ENCODE data around the gene MYLIP.

MYLIP gene

GRCh38 chr6:16092140-16092539, 36.7 kb upstream of the MYLIP start:
- Histone ChIP-seq H3K27me3 (ENCODE audit: low read depth, low read length) (no peaks in the 10 kb centered on the region), H3K4me3 (ENCODE audit: low read depth in 1 of 2, low read length in 2 of 2) (no peak overlapping the region), H3K36me3 (ENCODE audit: control insufficient read depth in 1 of 2, insufficient read depth in 2 of 2, low read length in 2 of 2) (no peaks in the 10 kb centered on the region), H3K27ac (ENCODE audit: low read length) (no peak overlapping the region), H3K4me1 (ENCODE audit: control insufficient read depth in 1 of 2, insufficient read depth in 2 of 2, low read length in 2 of 2) (no peaks in the 10 kb centered on the region), H3K9me3 (ENCODE audit: control insufficient read depth in 1 of 2, low read length in 2 of 2) (no peaks in the 10 kb centered on the region)

- no peaks in the 10 kb centered on the region for H3K27me3 ChIP-seq (ENCODE audit: low read depth, low read length)
These were observed 35.9 kb upstream of the MYLIP start for GRCh38 chr6:16092990-16093389.

GRCh38 chr6:16095180-16095579, 33.7 kb upstream of the MYLIP start:
- Histone ChIP-seq H3K9me3 (ENCODE audit: control insufficient read depth in 1 of 2, low read length in 2 of 2) (no peaks in the 10 kb centered on the region), H3K27me3 (ENCODE audit: low read depth, low read length) (no peaks in the 10 kb centered on the region)

More at GRCh38 chr6:16092990-16093389, 35.9 kb upstream of the MYLIP start:
- Histone ChIP-seq H3K27ac (ENCODE audit: low read length) (no peak overlapping the region), H3K36me3 (ENCODE audit: control insufficient read depth in 1 of 2, insufficient read depth in 2 of 2, low read length in 2 of 2) (no peaks in the 10 kb centered on the region), H3K9me3 (ENCODE audit: control insufficient read depth in 1 of 2, low read length in 2 of 2) (no peaks in the 10 kb centered on the region), H3K4me1 (ENCODE audit: control insufficient read depth in 1 of 2, insufficient read depth in 2 of 2, low read length in 2 of 2) (no peaks in the 10 kb centered on the region), H3K4me3 (ENCODE audit: low read depth in 1 of 2, low read length in 2 of 2) (no peak overlapping the region)

GRCh38 chr6:16097382-16098171, 31.3 kb upstream of the MYLIP start:
- Histone ChIP-seq H3K4me3 (ENCODE audit: low read depth in 1 of 2, low read length in 2 of 2) (no peak overlapping the region), H3K27ac (ENCODE audit: low read length) (no peak overlapping the region), H3K4me1 (ENCODE audit: control insufficient read depth in 1 of 2, insufficient read depth in 2 of 2, low read length in 2 of 2) (no peaks in the 10 kb centered on the region), H3K36me3 (ENCODE audit: control insufficient read depth in 1 of 2, insufficient read depth in 2 of 2, low read length in 2 of 2) (no peaks in the 10 kb centered on the region), H3K27me3 (ENCODE audit: low read depth, low read length) (no peaks in the 10 kb centered on the region), H3K9me3 (ENCODE audit: control insufficient read depth in 1 of 2, low read length in 2 of 2) (no peaks in the 10 kb centered on the region)

More at GRCh38 chr6:16095180-16095579, 33.7 kb upstream of the MYLIP start:
- Histone ChIP-seq H3K27ac (ENCODE audit: low read length) (no peak overlapping the region), H3K36me3 (ENCODE audit: control insufficient read depth in 1 of 2, insufficient read depth in 2 of 2, low read length in 2 of 2) (no peaks in the 10 kb centered on the region), H3K4me1 (ENCODE audit: control insufficient read depth in 1 of 2, insufficient read depth in 2 of 2, low read length in 2 of 2) (no peaks in the 10 kb centered on the region), H3K4me3 (ENCODE audit: low read depth in 1 of 2, low read length in 2 of 2) (no peak overlapping the region)

- no peaks in the 10 kb centered on the region for H3K9me3 ChIP-seq (ENCODE audit: control insufficient read depth in 1 of 2, low read length in 2 of 2)
- no peaks in the 10 kb centered on the region for H3K27me3 ChIP-seq (ENCODE audit: low read depth, low read length)
- H3K4me1 ChIP-seq (ENCODE audit: control insufficient read depth in 1 of 2, insufficient read depth in 2 of 2, low read length in 2 of 2) = no peaks in the 10 kb centered on the region
- H3K36me3 ChIP-seq (ENCODE audit: control insufficient read depth in 1 of 2, insufficient read depth in 2 of 2, low read length in 2 of 2) = no peaks in the 10 kb centered on the region
- H3K4me3 ChIP-seq (ENCODE audit: low read depth in 1 of 2, low read length in 2 of 2) = no peak overlapping the region
- H3K27ac ChIP-seq (ENCODE audit: low read length) = no peak overlapping the region
These were observed 30.7 kb upstream of the MYLIP start for GRCh38 chr6:16098211-16098610.

- Histone ChIP-seq H3K4me3 (ENCODE audit: low read depth in 1 of 2, low read length in 2 of 2) (no peak overlapping the region), H3K9me3 (ENCODE audit: control insufficient read depth in 1 of 2, low read length in 2 of 2) (no peaks in the 10 kb centered on the region), H3K4me1 (ENCODE audit: control insufficient read depth in 1 of 2, insufficient read depth in 2 of 2, low read length in 2 of 2) (no peaks in the 10 kb centered on the region), H3K27me3 (ENCODE audit: low read depth, low read length) (no peaks in the 10 kb centered on the region), H3K36me3 (ENCODE audit: control insufficient read depth in 1 of 2, insufficient read depth in 2 of 2, low read length in 2 of 2) (no peaks in the 10 kb centered on the region), H3K27ac (ENCODE audit: low read length) (no peak overlapping the region)
These were observed 26.7 kb upstream of the MYLIP start for GRCh38 chr6:16102208-16102607.

- Histone ChIP-seq H3K4me3 (ENCODE audit: low read depth in 1 of 2, low read length in 2 of 2) (no peak overlapping the region), H3K27me3 (ENCODE audit: low read depth, low read length) (no peaks in the 10 kb centered on the region), H3K4me1 (ENCODE audit: control insufficient read depth in 1 of 2, insufficient read depth in 2 of 2, low read length in 2 of 2) (no peaks in the 10 kb centered on the region), H3K9me3 (ENCODE audit: control insufficient read depth in 1 of 2, low read length in 2 of 2) (no peaks in the 10 kb centered on the region), H3K27ac (ENCODE audit: low read length) (no peak overlapping the region), H3K36me3 (ENCODE audit: control insufficient read depth in 1 of 2, insufficient read depth in 2 of 2, low read length in 2 of 2) (no peaks in the 10 kb centered on the region)
These were observed 25.2 kb upstream of the MYLIP start for GRCh38 chr6:16103722-16104121.

- H3K27me3 ChIP-seq (ENCODE audit: low read depth, low read length) = no peaks in the 10 kb centered on the region
- H3K9me3 ChIP-seq (ENCODE audit: control insufficient read depth in 1 of 2, low read length in 2 of 2) = no peaks in the 10 kb centered on the region
- peaks cover 0 to 4% of the 10 kb centered on the region in 2 donors for H3K4me1 ChIP-seq (ENCODE audit: control insufficient read depth in 1 of 2, insufficient read depth in 2 of 2, low read length in 2 of 2)
- H3K4me3 ChIP-seq (ENCODE audit: low read depth in 1 of 2, low read length in 2 of 2) = no peak overlapping the region
- H3K36me3 ChIP-seq (ENCODE audit: control insufficient read depth in 1 of 2, insufficient read depth in 2 of 2, low read length in 2 of 2) = no peaks in the 10 kb centered on the region
- H3K27ac ChIP-seq (ENCODE audit: low read length) = no peak overlapping the region
These were observed 24.1 kb upstream of the MYLIP start for GRCh38 chr6:16104624-16105433.

- no peaks in the 10 kb centered on the region for H3K36me3 ChIP-seq (ENCODE audit: control insufficient read depth in 1 of 2, insufficient read depth in 2 of 2, low read length in 2 of 2)
- H3K4me3 ChIP-seq (ENCODE audit: low read depth in 1 of 2, low read length in 2 of 2) = no peak overlapping the region
- H3K27me3 ChIP-seq (ENCODE audit: low read depth, low read length) = no peaks in the 10 kb centered on the region
- peaks cover 0 to 4% of the 10 kb centered on the region in 2 donors for H3K4me1 ChIP-seq (ENCODE audit: control insufficient read depth in 1 of 2, insufficient read depth in 2 of 2, low read length in 2 of 2)
- H3K27ac ChIP-seq (ENCODE audit: low read length) = no peak overlapping the region
- no peaks in the 10 kb centered on the region for H3K9me3 ChIP-seq (ENCODE audit: control insufficient read depth in 1 of 2, low read length in 2 of 2)
These were observed 23.0 kb upstream of the MYLIP start for GRCh38 chr6:16105854-16106253.

- Histone ChIP-seq H3K4me1 (ENCODE audit: control insufficient read depth in 1 of 2, insufficient read depth in 2 of 2, low read length in 2 of 2) (peaks cover 0 to 4% of the 10 kb centered on the region in 2 donors), H3K4me3 (ENCODE audit: low read depth in 1 of 2, low read length in 2 of 2) (no peak overlapping the region), H3K27me3 (ENCODE audit: low read depth, low read length) (no peaks in the 10 kb centered on the region), H3K27ac (ENCODE audit: low read length) (no peak overlapping the region), H3K9me3 (ENCODE audit: control insufficient read depth in 1 of 2, low read length in 2 of 2) (no peaks in the 10 kb centered on the region), H3K36me3 (ENCODE audit: control insufficient read depth in 1 of 2, insufficient read depth in 2 of 2, low read length in 2 of 2) (no peaks in the 10 kb centered on the region)
These were observed 21.7 kb upstream of the MYLIP start for GRCh38 chr6:16106991-16107787.

GRCh38 chr6:16108419-16108818, 20.5 kb upstream of the MYLIP start:
- H3K36me3 ChIP-seq (ENCODE audit: control insufficient read depth in 1 of 2, insufficient read depth in 2 of 2, low read length in 2 of 2) = no peaks in the 10 kb centered on the region
- no peak overlapping the region for H3K4me3 ChIP-seq (ENCODE audit: low read depth in 1 of 2, low read length in 2 of 2)
- H3K9me3 ChIP-seq (ENCODE audit: control insufficient read depth in 1 of 2, low read length in 2 of 2) = no peaks in the 10 kb centered on the region
- no peaks in the 10 kb centered on the region for H3K27me3 ChIP-seq (ENCODE audit: low read depth, low read length)
- H3K4me1 ChIP-seq (ENCODE audit: control insufficient read depth in 1 of 2, insufficient read depth in 2 of 2, low read length in 2 of 2) = peaks cover 0 to 4% of the 10 kb centered on the region in 2 donors
- H3K27ac ChIP-seq (ENCODE audit: low read length) = no peak overlapping the region

Measured in muscle layer of duodenum (tissue), 2 donors.